GM06990 (cell line): ENCODE measurements around the gene BFSP2.
A peak's percentile ranks its signal among the peaks of the same experiment; 100 is the strongest.

Experiments
- DNase-seq: peaks from one replicate; pipeline ENCODE4 v3.0.0-alpha.2; 2011; ENCODE audit not compliant: insufficient read length; ENCODE audit errors: extremely low read depth
- H3K27me3 ChIP-seq: replicated peaks from 2 replicates; pipeline ENCODE4 v1.6.0; 2011; ENCODE audit warnings: low read length; ENCODE audit not compliant: control insufficient read depth, insufficient read depth
- H3K36me3 ChIP-seq: 2 replicates; pipeline ENCODE4 v1.5.1; 2011; ENCODE audit warnings: low read length; ENCODE audit not compliant: control insufficient read depth, insufficient read depth
- H3K4me3 ChIP-seq: replicated peaks from 2 replicates; pipeline ENCODE4 v1.5.1; 2011; ENCODE audit warnings: low read depth, mild to moderate bottlenecking, control low read depth, low read length
- TF ChIP-seq, protein P1 (sequence below): IDR thresholded peaks from 2 replicates; pipeline ENCODE4 v1.5.1; 2011; ENCODE audit warnings: low read length, control low read depth, mild to moderate bottlenecking, inconsistent platforms; ENCODE audit not compliant: insufficient read depth, poor library complexity, severe bottlenecking

The BFSP2 gene

DNA sequence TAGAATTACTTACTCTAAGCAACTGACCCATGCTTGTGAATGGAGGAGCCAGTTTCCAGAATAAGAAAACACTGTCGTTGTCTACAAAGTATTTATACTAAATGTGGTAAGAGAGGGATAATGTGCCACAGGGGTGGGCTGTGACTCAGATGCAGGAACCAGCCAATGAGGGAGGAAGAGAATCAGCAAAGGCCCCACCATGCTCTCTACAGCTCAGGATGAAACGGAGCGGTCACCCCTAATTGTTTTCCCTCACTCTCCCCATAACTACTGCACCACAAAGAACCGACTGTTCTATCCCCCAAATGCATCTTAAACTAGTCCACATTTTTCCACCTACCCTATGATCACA lies 44.5 kb downstream of the BFSP2 start:
- TF ChIP-seq, protein P1, sequence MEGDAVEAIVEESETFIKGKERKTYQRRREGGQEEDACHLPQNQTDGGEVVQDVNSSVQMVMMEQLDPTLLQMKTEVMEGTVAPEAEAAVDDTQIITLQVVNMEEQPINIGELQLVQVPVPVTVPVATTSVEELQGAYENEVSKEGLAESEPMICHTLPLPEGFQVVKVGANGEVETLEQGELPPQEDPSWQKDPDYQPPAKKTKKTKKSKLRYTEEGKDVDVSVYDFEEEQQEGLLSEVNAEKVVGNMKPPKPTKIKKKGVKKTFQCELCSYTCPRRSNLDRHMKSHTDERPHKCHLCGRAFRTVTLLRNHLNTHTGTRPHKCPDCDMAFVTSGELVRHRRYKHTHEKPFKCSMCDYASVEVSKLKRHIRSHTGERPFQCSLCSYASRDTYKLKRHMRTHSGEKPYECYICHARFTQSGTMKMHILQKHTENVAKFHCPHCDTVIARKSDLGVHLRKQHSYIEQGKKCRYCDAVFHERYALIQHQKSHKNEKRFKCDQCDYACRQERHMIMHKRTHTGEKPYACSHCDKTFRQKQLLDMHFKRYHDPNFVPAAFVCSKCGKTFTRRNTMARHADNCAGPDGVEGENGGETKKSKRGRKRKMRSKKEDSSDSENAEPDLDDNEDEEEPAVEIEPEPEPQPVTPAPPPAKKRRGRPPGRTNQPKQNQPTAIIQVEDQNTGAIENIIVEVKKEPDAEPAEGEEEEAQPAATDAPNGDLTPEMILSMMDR: no peak
- Histone ChIP-seq H3K27me3 (no peaks in the 10 kb centered on the region), H3K36me3 (no peaks in the 10 kb centered on the region), H3K4me3 (no peak overlapping the region)
- DNase-seq: no peak

DNA sequence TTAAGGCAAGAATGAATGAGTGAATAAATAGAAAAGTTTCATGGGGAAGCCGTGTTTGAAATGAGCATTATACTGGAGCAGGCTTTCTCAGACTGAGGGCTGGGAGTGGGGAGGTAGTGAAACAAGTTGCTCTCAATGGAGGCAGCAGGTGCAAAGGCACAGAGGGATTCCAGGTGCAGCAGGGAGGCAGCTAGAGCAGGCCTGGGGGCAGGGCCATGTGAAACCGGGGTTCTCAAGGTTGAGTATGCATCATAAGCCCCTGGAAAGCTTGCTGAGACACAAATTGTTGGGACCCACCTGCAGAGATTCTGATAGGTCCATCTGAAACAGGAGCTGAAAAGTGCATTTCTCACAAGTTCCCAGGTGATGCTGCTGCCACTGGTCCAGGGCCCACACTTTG lies 45.3 kb downstream of the BFSP2 start:
- no peaks in the 10 kb centered on the region for H3K27me3 ChIP-seq
- no peak overlapping the region for H3K4me3 ChIP-seq
- H3K36me3 ChIP-seq: no peaks in the 10 kb centered on the region
- TF ChIP-seq, protein P1: no peak
- DNase-seq: peak; percentile 61

DNA sequence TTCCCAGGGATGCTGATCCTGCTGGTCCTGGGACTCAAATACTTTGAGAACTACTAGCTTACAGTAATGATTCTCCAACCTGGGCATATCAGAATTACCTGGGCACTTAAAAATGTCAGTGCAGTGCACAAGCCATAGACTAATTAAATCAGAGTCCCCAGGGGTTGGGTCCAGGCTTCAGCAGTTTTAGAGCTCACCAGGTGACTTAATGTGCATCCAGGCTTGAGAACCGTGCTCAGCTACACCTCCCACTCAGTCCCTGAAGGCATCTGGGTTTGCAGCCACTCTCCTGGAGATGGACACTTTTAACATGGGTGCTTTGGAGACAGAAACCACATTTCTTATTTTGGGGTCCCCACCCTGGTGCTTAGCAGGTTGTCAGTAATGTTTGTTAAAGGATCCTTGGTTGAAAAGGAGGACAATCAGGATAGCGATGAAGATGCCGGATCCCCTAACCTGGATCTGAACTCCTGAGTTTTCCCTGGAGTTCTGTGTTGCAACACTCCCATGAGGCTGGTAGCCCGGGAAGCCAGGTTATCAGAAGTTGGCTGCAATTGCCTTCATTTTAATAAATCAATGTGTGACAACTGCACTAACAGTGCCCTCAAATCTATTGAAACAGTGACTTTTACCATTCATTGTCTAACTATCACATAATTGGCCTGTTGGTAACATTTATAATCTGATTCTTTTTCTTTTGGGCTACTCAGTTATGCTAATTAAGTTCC lies 48.1 kb downstream of the BFSP2 start:
- H3K36me3 ChIP-seq: no peaks in the 10 kb centered on the region
- H3K4me3 ChIP-seq: no peak overlapping the region
- TF ChIP-seq, protein P1: no peak
- no peaks in the 10 kb centered on the region for H3K27me3 ChIP-seq
- peak; percentile 54 for DNase-seq

DNA sequence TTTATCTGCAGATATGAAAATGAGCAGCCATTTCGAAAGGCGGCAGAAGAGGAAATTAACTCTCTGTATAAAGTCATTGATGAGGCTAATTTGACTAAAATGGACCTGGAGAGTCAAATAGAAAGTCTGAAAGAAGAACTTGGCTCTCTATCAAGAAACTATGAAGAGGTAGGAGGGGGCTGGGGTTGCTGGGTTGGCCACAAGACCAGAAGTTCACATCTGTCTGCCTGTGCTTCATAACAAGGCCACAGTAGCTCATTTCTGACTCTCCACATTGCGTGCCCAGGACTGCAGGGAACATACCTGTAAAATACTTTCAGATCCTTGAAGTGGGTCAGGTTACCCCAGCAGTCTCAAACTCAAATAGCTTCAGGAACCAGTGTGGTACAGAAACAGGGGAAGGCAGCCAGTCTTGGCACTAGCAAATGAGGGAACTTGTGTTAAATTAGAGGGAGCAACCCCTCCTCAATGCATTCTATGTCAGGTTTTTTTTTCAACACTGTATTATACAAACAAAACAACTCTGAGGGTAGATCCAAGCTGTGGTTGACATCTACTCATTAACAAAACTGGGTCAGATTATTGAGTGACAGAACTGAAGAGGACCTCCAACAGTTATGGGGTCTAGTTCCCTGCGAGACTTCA lies 48.7 kb downstream of the BFSP2 start:
- H3K4me3 ChIP-seq: no peak overlapping the region
- peak; percentile 85 for DNase-seq

DNA sequence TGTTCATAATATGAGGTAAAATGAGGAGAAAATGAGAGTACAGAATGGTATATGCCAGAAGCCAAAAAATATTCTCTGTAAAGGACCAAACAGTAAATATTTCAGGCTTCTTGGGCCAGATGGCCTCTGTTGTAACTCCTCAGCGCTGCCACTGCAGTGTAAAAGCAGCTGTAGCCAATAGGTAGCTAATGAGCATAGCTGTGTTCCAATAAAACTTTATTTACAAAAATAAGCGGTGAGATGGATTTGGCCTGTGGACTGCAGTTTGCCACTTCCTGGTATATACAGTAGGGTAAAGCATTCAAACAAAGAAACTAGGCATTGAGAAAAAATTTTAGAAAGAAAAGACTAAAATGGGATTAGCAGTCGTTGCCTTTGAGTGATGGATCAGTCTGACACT lies 51.5 kb downstream of the BFSP2 start:
- no peak overlapping the region for H3K4me3 ChIP-seq
- no peak for DNase-seq
- H3K27me3 ChIP-seq: no peaks in the 10 kb centered on the region
- H3K36me3 ChIP-seq: no peaks in the 10 kb centered on the region
- TF ChIP-seq, protein P1: no peak

More for the DNA sequence above, 48.7 kb downstream of the BFSP2 start:
- Histone ChIP-seq H3K36me3 (no peaks in the 10 kb centered on the region), H3K27me3 (no peaks in the 10 kb centered on the region)
- TF ChIP-seq, protein P1: no peak
